Bone marrow (tissue), 2 donors: ENCODE data around the gene AGAP2.
A peak's percentile ranks its signal among the peaks of the same experiment; 100 is the strongest.

ENCODE experiments used
- DNase-seq, 2 donors: peaks; one replicate each; lab custom pipeline; 2025; lab: John Stamatoyannopoulos, UW

AGAP2 gene

GRCh38 chr12:57767305-57767698 lies 28.8 kb upstream of the AGAP2 start:
- no peak for DNase-seq

GRCh38 chr12:57766464-57767304 lies 28.1 kb upstream of the AGAP2 start, which contains the start of gene CYP27B1:
Gene CYP27B1 (minus strand): TSS chr12:57767078. CDS start chr12:57767041, 37 bp downstream.
- DNase-seq = no peak

- no peak for DNase-seq
These were observed 27.3 kb upstream of the AGAP2 start for GRCh38 chr12:57765698-57766463.

GRCh38 chr12:57765003-57765697 lies 26.6 kb upstream of the AGAP2 start:
- DNase-seq = peak in 1 of 2 donors; percentile 19

- DNase-seq = no peak
These were observed 26.1 kb upstream of the AGAP2 start for GRCh38 chr12:57764662-57765002.

- no peak for DNase-seq
These were observed 25.5 kb upstream of the AGAP2 start for GRCh38 chr12:57763881-57764661.

GRCh38 chr12:57762463-57762862 lies 23.9 kb upstream of the AGAP2 start:
- DNase-seq = no peak

GRCh38 chr12:57761391-57761998 lies 23.0 kb upstream of the AGAP2 start:
- DNase-seq = no peak

GRCh38 chr12:57760347-57760982 lies 21.9 kb upstream of the AGAP2 start:
- no peak for DNase-seq

GRCh38 chr12:57759360-57759980 lies 20.9 kb upstream of the AGAP2 start:
- no peak for DNase-seq

GRCh38 chr12:57758552-57759359 lies 20.2 kb upstream of the AGAP2 start:
- DNase-seq = no peak

- DNase-seq = no peak
These were observed 19.2 kb upstream of the AGAP2 start for GRCh38 chr12:57757771-57758170.

- peak in 1 of 2 donors; percentile 24 for DNase-seq
These were observed 18.1 kb upstream of the AGAP2 start for GRCh38 chr12:57756406-57757341.

- no peak for DNase-seq
These were observed 17.2 kb upstream of the AGAP2 start for GRCh38 chr12:57755454-57756372.

GRCh38 chr12:57755194-57755453 lies 16.6 kb upstream of the AGAP2 start:
- no peak for DNase-seq

- DNase-seq = no peak
These were observed 16.1 kb upstream of the AGAP2 start, which contains the start of gene MARCHF9 for GRCh38 chr12:57754411-57755193. Gene MARCHF9 (plus strand): TSS chr12:57755103. CDS start chr12:57755529, 426 bp downstream.
